ENCODE data around the gene RRAS2.
"Not testable (repeated sequence)": the region's sequence is repeated elsewhere in the genome, so short reads cannot be mapped to it uniquely, and the experiment has no call there.

RRAS2 gene

DNA sequence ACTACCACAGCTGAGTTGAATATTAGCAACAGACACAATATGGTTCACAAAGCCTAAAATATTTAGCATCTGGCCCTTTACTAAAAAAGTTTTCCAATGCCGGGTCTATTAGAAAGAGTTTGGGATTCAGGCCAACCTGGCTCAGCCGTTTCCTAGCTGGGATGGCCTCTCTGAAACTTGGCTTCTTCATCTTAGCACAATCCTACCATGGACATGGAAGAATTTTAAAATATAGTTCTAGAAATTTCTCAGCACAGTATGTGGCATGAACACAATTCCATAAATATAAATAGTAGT, 103.8 kb downstream of the RRAS2 start:
- DNase-seq (ENCODE audit: low read depth): no peak

DNA sequence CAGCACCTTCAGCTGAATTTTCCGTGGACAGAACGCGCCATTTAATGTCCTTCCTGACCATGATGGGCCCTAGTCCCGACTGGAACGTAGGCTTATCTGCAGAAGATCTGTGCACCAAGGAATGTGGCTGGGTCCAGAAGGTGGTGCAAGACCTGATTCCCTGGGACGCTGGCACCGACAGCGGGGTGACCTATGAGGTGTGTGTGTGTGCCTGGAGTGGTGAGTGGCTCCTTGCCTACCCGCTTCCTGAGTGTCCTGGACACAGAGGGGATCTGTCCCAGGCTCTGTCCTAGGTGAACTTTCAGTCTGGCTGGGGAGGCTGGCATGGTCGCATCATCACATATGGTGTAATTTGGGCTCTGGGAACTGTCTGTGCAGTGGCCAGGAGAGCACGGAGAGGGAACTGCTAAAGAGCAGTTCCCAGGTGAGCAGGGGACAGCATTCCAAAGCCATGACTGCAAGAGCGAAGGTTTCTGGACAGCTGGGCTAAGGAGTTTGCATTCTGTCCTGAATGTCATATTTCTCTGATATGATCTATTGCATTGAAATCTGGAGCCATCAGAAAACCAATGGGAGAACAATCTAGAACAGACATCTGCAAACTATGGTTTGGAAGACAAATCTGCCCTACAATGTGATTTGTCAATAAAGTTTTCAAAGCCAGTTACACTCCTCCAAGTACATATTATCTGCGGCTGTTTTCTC, 104.3 kb downstream of the RRAS2 start:
- no peak for DNase-seq (ENCODE audit: low read depth)

DNA sequence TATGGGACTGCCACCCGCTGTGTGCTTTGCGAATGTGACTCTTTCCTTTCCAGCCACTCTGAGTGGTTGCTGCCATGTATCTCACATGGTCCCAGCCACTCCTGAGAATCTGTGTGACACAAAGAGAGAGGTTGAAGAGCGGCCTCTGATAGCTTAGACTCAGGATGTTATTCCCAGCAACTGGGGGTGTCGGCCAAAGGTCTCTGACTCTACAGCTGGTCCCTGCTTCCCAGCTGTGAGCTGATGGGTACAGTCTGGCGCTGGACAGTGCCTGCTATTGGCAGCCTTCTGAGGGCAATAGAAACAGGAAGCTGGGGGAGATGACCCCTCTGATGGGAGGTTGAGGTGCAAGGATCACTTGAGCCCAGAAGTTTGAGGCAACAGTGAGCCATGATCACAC, 105.1 kb downstream of the RRAS2 start:
- no peak for DNase-seq (ENCODE audit: low read depth)

DNA sequence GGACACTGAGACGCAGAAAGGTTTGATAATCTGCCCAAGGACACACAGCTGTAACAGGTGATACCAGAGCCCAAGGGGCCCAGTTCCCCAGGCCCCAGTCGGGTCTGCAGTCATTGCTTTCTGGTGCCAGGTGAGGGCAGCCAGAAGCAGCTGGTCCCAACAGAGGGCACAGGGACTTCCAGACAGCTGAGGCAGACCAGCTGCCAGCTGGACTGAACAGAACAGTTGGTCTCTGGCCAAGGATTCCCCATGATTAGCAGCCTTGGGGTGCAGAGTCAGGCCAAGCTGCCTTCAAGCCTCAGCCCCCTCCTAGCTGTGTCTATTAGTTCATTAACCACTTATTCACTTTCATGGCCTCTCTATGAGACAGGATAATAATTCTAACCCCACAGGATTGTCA, 105.6 kb downstream of the RRAS2 start:
- no peak for DNase-seq (ENCODE audit: low read depth)

DNA sequence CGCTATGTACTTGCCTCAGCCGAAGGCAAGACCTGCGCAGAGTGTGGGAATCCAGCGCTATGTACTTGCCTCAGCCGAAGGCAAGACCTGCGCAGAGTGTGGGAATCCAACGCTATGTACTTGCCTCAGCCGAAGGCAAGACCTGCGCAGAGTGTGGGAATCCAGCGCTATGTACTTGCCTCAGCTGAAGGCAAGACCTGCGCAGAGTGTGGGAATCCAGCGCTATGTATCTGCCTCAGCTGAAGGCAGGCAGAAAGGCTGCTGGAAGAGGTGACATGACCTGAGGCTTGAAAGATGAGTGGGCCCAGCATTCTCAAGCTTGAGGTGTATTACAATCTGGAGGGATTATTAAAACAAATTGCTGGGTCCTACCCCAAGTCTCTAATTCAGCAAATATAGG, 106.5 kb downstream of the RRAS2 start:
- DNase-seq (ENCODE audit: low read depth): not testable (repeated sequence)

DNA sequence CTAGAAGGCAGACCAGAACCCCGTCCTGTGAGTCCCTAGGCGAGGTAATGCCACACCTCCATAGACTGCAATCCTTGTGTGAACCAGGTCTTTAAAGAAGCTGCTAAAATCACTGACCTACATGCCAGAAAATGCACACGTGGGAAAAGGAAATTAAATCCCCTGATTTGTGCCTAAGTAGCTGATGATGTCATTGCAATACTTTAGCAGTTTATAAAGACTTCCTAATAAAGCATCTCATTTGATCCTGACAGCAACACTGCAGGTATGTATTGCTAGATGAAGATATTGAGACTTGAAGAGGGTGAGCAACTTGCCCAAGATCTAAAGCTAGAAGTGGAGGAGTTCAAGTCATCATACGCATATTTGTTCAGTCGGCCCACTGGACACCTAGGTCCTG, 107.2 kb downstream of the RRAS2 start:
- DNase-seq (ENCODE audit: low read depth): no peak

DNA sequence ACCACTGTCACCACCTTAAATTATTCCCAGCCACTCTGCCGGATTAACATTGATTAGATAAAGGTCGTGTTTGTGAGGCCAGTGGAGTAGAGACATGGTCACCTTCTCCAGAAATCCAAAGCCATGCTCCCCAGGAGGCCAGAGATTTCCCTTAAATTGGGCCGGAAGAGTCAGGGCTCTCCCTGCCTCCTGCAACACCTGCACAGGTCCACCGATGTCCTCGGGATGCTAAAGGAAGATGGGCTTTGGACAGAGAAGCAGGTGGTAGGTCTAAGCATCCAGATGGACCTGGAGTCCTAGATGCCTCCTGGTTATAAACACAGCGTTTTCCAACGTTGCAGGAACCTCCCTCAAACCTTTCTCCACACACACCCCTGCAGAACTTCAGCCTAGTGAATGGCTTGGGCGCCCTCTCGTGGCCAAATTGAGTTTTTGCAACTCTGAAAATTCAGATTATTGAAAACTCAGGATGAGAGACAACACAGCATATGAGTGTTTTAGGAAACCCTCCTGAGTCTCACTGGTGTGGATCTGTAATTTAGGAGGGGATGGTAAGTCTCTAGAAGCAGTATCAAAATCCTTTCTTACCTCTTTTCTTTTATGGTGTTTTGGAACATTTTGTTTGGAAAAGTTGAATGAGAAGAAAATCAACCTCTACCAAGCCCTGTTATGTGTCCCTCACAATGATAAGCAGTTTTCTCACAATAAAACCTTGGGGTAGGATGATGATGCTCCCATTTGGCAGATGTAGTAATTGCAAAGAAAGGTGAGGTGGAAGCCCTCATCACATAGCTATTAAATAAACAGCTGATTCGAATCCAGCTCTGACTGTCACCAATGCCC, 109.6 kb downstream of the RRAS2 start:
- DNase-seq (ENCODE audit: low read depth): peak; percentile 55

DNA sequence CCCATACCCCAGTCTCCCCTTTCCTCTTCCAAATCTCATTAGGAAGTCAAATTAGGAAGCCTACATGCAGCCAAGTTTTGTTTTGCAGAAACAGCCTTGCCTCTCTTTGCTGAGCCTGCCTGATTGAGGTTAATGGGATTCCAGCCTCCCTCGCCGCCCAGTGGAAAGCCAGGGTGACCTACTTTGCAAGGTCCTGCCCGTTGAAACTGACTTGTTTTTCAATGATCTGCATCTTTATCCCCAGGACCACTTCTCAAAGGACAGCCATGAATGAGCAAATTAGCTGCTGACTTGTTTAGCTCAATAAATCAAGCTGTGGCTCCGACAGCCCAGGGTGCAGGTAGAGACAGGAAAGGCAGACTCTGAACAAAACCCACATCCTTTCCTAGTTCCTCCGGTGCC, 110.4 kb downstream of the RRAS2 start:
- DNase-seq (ENCODE audit: low read depth): peak; percentile 48

DNA sequence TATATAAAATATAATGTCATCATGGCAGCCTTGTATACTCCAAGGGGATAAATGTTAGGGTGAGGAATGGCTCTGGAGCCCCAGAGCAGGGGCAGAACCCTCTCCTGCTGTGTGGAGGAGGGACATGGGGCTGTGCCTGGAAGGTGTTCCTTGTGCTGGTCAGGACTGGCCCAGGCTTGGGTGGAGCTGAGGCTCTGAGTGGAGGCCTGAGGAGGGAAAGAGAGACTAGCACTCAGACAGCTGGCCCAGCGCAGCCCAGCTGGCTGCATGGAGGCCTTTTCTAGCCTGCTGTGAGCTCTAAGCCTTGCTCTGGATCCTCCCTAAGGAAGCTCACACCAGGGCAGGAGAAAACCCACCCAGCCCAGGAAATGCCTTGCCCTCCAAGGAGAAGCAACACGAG, 113.5 kb downstream of the RRAS2 start:
- no peak for DNase-seq (ENCODE audit: low read depth)

DNA sequence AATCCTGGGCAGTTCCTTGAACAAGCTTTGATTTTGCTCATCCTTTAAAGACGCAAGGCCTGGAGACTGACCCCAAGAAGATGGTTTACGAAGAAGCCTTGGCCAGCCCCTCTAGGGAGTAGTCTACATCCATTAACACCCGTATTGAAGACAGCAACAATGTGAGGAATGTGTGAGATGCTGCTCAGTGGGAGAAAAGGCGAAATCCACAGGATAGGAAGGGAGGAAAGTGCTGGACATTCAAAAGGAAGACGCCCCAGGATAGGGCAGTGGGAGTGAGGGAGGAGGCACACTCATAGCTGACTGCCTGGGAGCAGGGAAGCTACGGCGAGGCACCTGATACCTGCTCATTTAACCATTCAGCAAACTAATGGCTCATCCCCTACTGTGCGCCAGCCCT, 114.1 kb downstream of the RRAS2 start:
- no peak for DNase-seq (ENCODE audit: low read depth)

DNA sequence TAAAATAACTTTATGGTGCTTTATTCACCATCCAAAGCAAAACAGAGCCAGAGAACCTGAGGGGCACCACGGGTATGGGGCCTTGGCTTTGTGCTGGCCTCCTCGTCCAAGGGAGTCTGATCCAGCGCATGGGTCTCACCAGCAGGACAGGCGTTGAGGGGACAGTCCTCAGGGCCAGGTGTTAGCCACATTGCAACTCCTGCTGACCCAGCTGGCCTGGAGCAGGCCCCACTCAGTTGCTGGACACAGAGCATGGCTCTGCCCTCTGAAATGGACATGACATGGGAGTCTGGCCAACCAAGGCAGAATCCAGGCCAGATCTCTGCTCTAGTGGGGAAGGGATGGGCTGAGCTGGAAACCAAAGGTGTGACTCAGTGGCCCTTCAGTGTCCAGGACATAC, 116.2 kb downstream of the RRAS2 start:
- no peak for DNase-seq (ENCODE audit: low read depth)

DNA sequence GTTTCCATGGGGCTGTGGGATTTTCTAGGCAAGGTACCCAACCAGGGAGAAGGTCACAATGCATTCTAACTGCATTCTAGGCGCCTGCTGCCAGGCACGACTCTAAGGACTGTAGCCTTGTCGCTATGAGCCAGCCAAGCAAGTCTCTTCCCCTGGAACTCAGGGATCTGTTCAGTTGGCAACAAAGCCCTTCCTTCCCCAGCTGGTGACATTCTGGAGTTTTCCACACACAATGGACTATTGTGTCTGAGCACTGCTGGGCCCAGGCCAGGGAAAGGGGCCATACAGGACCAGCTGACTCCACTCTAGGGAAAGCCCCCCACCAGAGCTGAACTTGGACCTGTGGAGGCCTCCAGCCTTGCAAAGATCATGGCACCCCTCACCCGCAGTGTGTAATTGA, 116.8 kb downstream of the RRAS2 start:
- no peak for DNase-seq (ENCODE audit: low read depth)

DNA sequence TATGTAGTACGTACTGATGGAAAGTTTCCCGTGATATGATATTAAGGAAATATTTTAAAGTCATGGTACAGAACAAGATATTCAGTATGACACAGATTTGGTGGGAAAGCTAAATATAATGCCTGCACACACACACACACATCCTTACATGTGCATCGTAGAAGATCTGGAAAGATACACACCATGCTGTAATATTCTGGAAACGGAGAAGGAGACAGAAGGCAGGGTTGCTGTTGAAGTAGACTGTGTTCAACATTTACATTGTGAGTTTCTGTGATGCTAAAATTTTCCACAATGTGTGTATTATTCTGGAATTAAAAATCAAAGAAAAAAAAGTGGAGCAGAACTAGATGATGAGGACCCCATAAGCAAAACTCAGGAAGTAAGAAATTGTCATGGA, 118.0 kb downstream of the RRAS2 start:
- DNase-seq (ENCODE audit: low read depth): no peak

DNA sequence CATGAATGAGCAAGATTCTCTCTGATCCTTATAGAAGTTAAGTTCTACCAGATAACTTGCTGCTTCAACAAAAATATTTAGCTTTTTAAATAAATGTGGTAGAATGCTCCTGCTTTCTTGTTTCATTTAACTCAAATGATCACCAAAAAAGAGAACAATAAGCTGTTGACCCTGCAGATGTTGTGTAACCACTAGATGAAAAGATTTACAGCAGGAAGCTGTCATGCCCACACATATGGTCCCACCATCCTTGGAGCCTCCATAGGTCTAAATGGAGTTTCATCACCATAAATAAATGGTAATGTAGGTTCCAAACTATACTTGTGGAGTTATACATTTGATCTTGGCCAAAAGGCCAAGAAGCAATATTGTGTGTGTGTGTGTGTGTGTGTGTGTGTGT, 118.8 kb downstream of the RRAS2 start:
- no peak for DNase-seq (ENCODE audit: low read depth)

DNA sequence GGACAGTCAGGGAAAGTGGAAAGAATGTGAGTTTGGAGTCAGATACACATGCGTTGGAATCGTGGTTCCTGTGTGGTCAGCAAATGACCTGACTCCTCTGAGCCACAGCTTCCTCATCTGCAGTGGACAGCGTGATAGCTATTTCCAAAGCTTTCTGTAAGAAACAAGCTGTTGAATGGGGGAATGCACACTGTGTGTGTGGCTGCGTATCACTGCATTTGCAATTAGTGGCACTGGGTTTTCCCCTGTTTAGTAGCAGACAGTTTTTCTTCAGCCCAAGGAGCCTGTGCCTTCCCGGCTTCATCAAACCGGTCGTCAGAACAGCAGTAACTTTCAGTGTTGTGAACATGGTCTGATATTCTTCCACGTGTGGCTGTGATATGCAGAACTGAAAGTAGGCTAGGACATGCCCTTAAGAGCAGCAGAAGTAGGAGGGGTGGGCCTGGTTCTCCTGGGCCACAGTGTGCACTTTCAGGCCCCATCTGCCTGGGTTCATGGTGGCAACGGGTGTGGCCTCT, 121.5 kb downstream of the RRAS2 start:
- DNase-seq (ENCODE audit: low read depth): no peak

DNA sequence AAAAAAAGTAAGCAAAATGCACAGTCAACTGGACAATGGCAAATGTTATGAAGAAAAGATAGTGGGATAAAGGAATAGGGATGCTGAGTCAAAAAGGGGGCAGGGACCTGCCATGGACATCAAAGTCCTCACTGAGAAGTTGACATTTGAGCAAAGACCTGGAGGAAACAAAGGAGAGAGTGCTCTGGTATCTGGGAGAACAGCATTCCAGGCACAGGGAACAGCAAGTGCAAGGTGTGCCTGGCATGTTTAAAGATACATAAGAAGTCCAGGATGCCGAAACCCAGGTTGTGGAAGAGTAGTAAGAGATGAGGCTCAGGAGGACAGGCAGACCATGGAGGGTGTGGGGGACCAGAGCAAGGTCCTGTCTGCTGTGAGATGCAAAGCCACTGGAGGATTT, 123.3 kb downstream of the RRAS2 start:
- no peak for DNase-seq (ENCODE audit: low read depth)

DNA sequence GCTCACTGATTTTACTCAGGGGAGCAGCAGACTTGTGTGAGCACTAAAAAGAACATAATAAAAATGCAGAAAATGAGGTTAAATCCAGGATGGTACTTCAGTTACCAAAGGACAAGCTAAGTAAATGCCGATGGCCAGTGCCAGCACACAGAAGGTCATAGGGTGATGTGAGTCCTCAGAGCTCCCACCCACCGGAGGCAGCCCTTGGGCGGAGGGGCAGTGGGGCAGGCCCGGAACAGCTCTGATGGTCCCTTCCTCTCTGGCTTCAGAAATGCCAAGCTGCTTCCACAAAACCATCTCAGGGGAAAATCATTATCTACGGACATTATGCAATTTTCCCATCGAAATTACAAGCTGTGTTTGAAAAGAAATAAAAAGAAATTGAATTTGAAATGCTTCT, 124.5 kb downstream of the RRAS2 start:
- no peak for DNase-seq (ENCODE audit: low read depth)

DNA sequence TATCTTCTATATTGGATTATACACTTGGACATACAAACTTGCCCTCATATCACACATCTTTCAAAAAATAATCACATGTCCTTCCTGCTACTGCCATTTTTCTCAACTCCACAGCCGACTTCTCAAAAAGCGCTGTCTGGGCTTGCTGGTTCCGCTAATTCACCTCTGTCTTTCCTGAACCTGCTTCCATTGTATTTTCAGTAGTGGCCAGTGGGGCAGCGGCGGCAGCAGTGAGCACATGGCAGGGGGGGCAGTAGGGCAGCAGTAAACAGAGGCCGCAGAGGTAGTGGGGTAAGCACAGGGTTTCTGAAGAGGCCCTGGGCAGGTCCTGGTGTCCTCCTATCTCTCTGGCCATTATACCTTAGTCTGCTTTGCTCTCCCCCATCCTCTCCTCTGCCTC, 126.3 kb downstream of the RRAS2 start:
- no peak for DNase-seq (ENCODE audit: low read depth)

DNA sequence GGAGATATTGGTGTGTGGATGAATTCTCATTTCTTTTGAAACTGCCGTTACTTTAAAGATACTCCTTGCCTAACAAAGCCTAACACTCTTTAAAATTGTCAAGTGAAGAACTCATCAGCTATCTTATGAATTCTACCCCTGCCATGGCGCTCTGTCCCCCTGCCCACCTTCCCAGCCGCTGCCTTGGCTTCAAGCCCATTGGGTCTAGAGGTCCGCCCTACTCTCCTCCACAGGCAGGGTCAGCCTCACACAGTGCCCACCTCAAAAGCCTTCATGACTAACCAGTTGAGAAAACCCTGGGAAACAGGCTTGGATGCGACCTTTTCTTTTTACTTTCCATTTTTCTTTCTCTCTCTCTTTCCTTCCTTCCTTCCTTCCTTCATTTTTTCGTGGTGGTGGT, 128.6 kb downstream of the RRAS2 start:
- DNase-seq (ENCODE audit: low read depth): no peak

DNA sequence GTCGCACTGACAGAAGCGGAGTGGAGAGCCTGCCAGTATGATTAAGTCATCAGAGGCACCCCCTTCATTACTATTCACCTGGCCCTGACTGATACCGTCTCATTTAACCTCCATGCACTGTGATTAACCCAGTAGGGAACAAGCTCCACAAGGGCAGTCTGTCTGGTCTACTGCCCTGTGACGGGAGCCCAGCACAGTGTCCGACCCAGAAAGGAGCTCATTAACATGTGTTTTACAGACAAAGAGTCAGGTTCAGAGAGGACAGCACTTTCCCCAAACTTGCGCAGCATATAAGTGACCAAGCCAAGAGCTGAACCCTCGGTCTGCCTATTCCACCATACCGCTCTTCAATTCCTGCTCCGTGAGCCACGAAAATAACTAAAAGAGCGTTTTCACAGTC, 129.5 kb downstream of the RRAS2 start:
- DNase-seq (ENCODE audit: low read depth): no peak

DNA sequence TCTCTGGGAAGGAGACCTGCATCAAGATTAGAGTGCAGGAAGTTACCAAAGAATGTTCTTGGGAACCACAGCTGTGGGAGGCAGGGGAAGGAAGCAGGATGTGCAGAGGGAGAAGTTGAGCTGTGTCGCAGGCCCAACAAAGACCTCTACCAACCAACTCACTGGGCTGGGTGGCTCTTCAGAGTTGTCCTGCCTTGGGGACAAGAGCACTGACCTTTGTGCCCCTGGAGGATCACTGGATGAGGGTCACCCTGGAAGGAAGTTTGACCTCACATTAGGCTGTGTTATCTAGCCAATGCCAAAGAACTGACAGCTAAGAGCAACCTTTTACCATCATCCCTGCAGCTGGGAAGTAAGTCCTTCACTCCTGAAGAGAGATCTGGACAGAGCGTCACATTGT, 130.6 kb downstream of the RRAS2 start:
- no peak for DNase-seq (ENCODE audit: low read depth)

Data from fibroblast of gingiva (primary cell).